Calu3 (cell line): ENCODE measurements around the gene MED27. TPM values are rescaled to one million over a fixed set of nuclear protein-coding genes. Genes with fewer than 3 reads are reported as not detected.

Source experiments
- BruUV-seq: library from RNA; stranded (reverse); fragments of 400-500 nt; replicated peaks from 2 replicates; lab custom pipeline; 2021; lab: Mats Ljungman, UMichigan
- CTCF ChIA-PET: fragments of 300-600 bp; sonication (Branson Sonifier 250); formaldehyde crosslinking; loops from one replicate; lab custom pipeline; 2022; ENCODE audit warnings: antibody characterized with exemption; lab: Charles Lee
- DNase-seq: peaks from one replicate; pipeline ENCODE4 v3.0.0; 2022
- H3K27ac Mint-ChIP-seq: one replicate; pipeline ENCODE4 v1.8.0; 2022; ENCODE audit warnings: mixed read lengths; ENCODE audit not compliant: unreplicated experiment
- H3K27me3 Mint-ChIP-seq: one replicate; pipeline ENCODE4 v1.8.0; 2022; ENCODE audit warnings: mixed read lengths; ENCODE audit not compliant: unreplicated experiment
- H3K36me3 Mint-ChIP-seq: one replicate; pipeline ENCODE4 v1.8.0; 2022; ENCODE audit warnings: mild to moderate bottlenecking, moderate library complexity, mixed read lengths; ENCODE audit not compliant: insufficient read depth, unreplicated experiment
- H3K4me1 Mint-ChIP-seq: one replicate; pipeline ENCODE4 v1.8.0; 2022; ENCODE audit warnings: mild to moderate bottlenecking, low read depth, mixed read lengths; ENCODE audit not compliant: unreplicated experiment
- H3K4me3 Mint-ChIP-seq: one replicate; pipeline ENCODE4 v1.8.0; 2022; ENCODE audit warnings: mild to moderate bottlenecking, low read depth, moderate library complexity, mixed read lengths; ENCODE audit not compliant: unreplicated experiment
- H3K9me3 Mint-ChIP-seq: one replicate; pipeline ENCODE4 v1.8.0; 2022; ENCODE audit warnings: low read depth, mixed read lengths; ENCODE audit not compliant: unreplicated experiment
- intact Hi-C: fragments of 100-400 bp; cut with micrococcal nuclease; formaldehyde crosslinking; loops from one replicate; pipeline ENCODE4 v1.10.0; 2022; ENCODE audit not compliant: unreplicated experiment
- total RNA-seq: library from RNA; stranded (reverse); gene quantifications from 2 replicates; pipeline ENCODE4 v1.2.3, GENCODE V29; 2022
- TF ChIP-seq, protein P1 (sequence below): fragments of 200-600 bp; IDR thresholded peaks from one replicate; pipeline ENCODE4 v1.8.0; 2022; ENCODE audit warnings: antibody characterized with exemption; ENCODE audit not compliant: unreplicated experiment

The MED27 gene
- total RNA-seq, 1 experiment from 2014 or later: 19.3 TPM

DNA sequence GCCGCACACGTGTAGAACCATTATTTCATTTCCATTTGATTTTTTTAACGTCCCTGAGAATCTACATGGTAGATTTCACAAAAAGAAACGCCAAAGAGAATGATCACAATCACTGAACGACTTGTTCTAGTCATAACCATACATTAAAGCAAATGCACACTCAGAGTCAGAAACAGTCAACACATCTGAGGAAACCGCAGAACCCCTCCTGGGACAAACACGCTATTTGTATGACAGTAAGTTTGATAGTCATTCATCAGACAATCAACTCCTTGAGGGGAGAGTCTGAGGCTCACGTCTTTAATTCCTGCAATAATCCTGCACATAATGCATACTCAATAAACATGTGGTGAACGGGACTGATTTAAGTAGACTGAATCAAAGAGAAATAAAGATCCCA, 129.2 kb downstream of the MED27 start:
- H3K27ac Mint-ChIP-seq: no peak overlapping the region
- H3K9me3 Mint-ChIP-seq: no peaks in the 10 kb centered on the region
- BruUV-seq: no TSS peak
- no peaks in the 10 kb centered on the region for H3K4me1 Mint-ChIP-seq
- CTCF ChIA-PET: no interaction called here
- H3K36me3 Mint-ChIP-seq: no peaks in the 10 kb centered on the region
- H3K27me3 Mint-ChIP-seq: no peaks in the 10 kb centered on the region
- no peak for DNase-seq
- intact Hi-C loops: no loop called here
- H3K4me3 Mint-ChIP-seq: no peak overlapping the region
- TF ChIP-seq, protein P1, sequence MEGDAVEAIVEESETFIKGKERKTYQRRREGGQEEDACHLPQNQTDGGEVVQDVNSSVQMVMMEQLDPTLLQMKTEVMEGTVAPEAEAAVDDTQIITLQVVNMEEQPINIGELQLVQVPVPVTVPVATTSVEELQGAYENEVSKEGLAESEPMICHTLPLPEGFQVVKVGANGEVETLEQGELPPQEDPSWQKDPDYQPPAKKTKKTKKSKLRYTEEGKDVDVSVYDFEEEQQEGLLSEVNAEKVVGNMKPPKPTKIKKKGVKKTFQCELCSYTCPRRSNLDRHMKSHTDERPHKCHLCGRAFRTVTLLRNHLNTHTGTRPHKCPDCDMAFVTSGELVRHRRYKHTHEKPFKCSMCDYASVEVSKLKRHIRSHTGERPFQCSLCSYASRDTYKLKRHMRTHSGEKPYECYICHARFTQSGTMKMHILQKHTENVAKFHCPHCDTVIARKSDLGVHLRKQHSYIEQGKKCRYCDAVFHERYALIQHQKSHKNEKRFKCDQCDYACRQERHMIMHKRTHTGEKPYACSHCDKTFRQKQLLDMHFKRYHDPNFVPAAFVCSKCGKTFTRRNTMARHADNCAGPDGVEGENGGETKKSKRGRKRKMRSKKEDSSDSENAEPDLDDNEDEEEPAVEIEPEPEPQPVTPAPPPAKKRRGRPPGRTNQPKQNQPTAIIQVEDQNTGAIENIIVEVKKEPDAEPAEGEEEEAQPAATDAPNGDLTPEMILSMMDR: no peak

DNA sequence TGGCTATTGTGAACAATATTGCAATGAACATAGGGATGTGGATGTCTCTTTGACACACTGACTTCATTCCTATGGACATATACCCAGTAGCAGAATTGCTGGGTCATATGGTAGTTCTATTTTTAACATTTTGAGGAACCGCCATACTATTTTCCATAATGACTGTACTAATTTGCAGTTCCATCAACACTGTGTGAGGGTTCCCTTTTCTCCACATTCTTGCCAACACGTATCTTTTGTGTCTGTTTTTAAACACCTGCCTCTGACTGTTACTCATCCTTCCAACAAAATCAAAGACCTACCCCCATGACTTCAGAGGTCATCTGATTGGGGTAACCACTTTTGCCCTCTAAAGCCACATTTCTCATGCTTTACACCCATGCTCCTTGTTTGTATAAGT, 133.5 kb downstream of the MED27 start:
- Mint-ChIP-seq H3K9me3 (no peaks in the 10 kb centered on the region), H3K4me1 (no peaks in the 10 kb centered on the region), H3K4me3 (no peak overlapping the region), H3K27me3 (no peaks in the 10 kb centered on the region), H3K36me3 (no peaks in the 10 kb centered on the region), H3K27ac (no peak overlapping the region)
- CTCF ChIA-PET: no interaction called here
- BruUV-seq: no TSS peak
- TF ChIP-seq, protein P1: no peak
- no peak for DNase-seq
- intact Hi-C loops: no loop called here

DNA sequence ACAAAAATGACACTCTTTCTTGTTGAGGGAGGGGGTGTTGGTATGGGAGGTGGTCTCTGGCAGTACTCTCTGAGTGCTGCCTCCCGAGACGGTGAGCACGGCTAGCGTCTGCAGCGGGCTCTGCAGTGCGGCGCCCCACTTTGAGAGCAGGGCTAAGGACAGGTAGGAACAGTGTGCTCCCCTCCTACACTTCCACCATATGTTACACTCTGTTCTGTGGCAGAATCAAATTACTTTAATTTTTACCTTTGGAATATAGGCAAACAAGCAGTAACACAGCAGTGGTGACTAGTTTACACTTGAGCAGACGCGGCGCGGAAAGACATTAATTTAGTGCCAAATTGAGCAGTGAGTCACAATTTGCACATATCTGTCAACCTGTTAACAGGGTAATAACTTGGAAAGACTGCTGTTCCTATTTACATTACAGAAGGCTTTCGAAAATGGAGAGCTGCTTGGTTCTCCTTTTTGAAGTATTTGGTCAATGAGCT, 136.3 kb downstream of the MED27 start:
- Mint-ChIP-seq H3K27me3 (no peaks in the 10 kb centered on the region), H3K4me3 (no peak overlapping the region), H3K27ac (no peak overlapping the region), H3K4me1 (no peaks in the 10 kb centered on the region), H3K9me3 (no peaks in the 10 kb centered on the region), H3K36me3 (no peaks in the 10 kb centered on the region)
- BruUV-seq: no TSS peak
- no peak for DNase-seq
- CTCF ChIA-PET: interaction anchor here (0.7 kb wide), 1 partner anchor 225 kb away, joined by 3 read pairs; no protein-coding TSS in a partner anchor
- TF ChIP-seq, protein P1: no peak
- intact Hi-C loops: no loop called here

DNA sequence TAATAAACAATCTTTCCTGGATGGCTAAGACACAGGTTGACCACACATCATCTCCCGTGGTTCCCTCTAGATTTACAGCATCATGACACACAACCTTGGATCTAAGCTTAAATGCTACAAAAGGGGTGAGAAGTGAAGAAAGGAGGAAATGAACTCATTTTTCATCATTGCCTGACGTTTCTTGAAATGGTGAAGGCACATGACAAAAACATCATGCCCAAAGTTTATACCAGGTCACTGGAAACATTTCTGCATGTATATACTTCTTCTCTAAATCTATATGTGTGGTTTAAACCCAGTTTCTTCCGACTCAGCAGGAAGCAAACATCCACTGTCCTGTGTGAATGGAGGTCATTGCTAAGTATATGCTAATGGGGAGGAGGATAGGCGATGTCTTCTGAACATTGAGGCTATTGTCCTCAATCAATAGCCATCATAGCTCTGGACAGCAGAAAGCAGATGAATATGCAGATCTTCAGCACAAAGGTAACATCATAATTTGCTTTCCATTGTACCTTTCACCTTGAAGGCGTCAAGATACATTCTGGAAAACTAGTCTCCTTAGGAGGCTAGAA, 137.4 kb downstream of the MED27 start:
- Mint-ChIP-seq H3K4me1 (no peaks in the 10 kb centered on the region), H3K27ac (no peak overlapping the region), H3K9me3 (no peaks in the 10 kb centered on the region), H3K36me3 (no peaks in the 10 kb centered on the region), H3K27me3 (no peaks in the 10 kb centered on the region), H3K4me3 (no peak overlapping the region)
- no TSS peak for BruUV-seq
- CTCF ChIA-PET: no interaction called here
- intact Hi-C loops: no loop called here
- TF ChIP-seq, protein P1: no peak
- DNase-seq: no peak
